HG03442 (cell line): Measurements from ENCODE around the gene POLN.
"Not testable (repeated sequence)": the region's sequence is repeated elsewhere in the genome, so short reads cannot be mapped to it uniquely, and the experiment has no call there.

Source experiments
- ATAC-seq: cut with Tn5 transposase; IDR thresholded peaks from one replicate; pipeline ENCODE4 v1.9.1; 2021; ENCODE audit warnings: mild to moderate bottlenecking, moderate library complexity; ENCODE audit not compliant: unreplicated experiment

The POLN gene

DNA sequence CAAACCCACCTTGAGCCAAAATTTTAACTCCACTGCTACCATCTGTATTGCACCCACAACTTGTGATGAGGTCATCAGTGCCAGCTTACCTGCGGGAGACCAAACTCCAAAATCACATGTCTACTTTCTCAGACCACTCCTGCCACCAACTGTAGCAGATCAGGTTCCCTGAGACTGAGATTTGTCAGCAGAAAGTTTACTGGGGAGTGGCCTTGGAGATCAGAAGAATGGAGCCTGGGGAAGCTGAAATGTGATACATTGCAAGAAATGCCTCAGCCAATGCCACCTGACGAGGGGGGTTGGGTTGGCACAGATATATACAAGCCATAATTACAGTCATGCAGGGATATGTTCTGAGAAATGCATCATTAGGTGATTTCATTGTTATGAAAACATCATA, 19.1 kb downstream of the POLN start:
- no peak for ATAC-seq

- ATAC-seq, result not testable (repeated sequence)
These were observed 20.5 kb downstream of the POLN start for GRCh38 chr4:2221378-2221777.

DNA sequence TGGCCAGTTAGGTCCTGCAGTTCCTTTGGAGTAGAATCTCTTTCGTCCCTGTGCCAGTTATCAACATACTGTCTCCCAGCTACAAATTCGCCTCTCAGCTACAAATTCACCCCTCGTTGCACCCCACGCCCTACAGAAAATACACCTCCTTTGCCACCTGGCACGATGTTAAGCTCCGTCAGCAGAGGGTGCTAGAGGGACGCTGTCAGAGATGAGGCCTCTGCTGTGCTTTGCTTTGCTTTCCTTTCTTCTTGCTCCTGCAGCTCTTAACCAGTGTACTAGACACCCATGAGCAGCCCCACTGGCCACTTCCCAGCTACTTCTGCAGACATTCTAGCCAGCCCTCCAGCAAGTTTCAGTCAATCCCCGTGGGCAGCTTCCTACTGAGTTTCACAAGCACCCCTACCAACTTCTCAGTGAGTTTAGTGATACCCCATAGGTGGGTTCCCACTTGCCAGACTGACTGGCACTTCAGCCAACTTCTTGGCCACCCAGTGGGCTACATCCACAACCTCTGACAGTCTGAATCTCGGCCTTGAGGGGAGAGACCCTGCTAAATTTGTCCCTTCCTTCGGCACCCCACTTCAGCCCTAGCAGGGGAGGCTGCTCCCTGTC, 21.8 kb downstream of the POLN start:
- peak; percentile 49 for ATAC-seq

- ATAC-seq, result no peak
These were observed 22.6 kb downstream of the POLN start for GRCh38 chr4:2219233-2219760.

- no peak for ATAC-seq
These were observed 23.5 kb downstream of the POLN start for GRCh38 chr4:2218436-2218835.

GRCh38 chr4:2217726-2218125, 24.2 kb downstream of the POLN start:
- ATAC-seq, result no peak

GRCh38 chr4:2212831-2213230, 29.1 kb downstream of the POLN start:
- no peak for ATAC-seq

- ATAC-seq, result not testable (repeated sequence)
These were observed 39.1 kb downstream of the POLN start for GRCh38 chr4:2202789-2203188.

DNA sequence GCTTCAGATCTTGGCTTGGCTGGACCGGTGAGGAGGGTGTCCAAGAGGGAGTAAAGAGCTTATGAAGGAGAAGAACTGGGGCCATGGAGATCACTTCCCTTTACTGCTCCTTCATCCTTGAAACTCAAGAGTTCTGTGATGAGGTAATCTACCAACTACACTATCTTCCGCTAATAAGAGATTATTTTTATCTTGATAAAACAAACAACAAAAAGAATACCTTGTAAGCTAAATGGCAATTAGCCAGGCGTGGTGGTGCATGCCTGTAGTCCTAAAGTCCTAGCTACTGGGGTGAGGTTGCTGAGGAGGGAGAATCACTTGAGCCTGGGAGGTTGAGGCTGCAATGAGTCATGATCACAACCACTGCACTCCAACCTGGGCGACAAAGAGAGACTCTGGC, 47.4 kb downstream of the POLN start:
- ATAC-seq, result no peak

- no peak for ATAC-seq
These were observed 48.6 kb downstream of the POLN start for GRCh38 chr4:2193326-2193725.

DNA sequence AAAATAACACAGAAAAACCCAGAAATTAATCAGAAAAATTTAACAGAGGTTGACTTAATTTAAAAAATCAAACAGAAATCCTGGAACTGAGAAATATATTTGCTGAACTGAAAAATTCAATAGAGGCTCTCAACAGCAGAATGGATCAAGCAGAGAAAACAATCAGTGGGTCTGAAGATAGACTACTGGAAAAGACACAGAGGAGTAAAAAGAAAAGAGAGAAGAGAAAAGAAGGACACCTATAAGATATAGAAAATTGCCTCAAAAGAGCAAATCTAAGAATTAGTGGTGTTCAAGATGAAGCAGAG, 55.1 kb downstream of the POLN start:
- no peak for ATAC-seq

GRCh38 chr4:2186133-2186864, 55.6 kb downstream of the POLN start:
- no peak for ATAC-seq

GRCh38 chr4:2183394-2183793, 58.5 kb downstream of the POLN start:
- ATAC-seq, result no peak

- no peak for ATAC-seq
These were observed 58.9 kb downstream of the POLN start for GRCh38 chr4:2182994-2183393.

DNA sequence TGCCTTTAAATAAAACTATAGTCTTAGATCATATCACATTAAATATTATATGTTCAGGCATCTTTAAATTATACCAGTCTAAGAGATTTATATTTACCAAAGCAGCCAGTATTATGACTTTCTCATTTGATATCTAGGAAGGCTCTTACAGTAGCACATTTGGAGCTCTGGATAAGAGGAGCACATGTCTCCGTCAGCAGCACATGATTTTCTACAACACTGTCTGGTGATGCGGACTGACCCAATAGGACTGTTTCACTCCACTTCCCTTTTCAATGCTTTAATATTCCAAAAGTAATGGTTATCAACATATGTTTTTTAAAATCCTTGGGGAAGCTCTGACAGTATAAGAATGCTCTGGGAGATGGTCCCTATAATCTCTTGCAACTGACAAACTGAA, 61.5 kb downstream of the POLN start:
- ATAC-seq, result no peak

- ATAC-seq, result no peak
These were observed 62.2 kb downstream of the POLN start for GRCh38 chr4:2179717-2180116.

DNA sequence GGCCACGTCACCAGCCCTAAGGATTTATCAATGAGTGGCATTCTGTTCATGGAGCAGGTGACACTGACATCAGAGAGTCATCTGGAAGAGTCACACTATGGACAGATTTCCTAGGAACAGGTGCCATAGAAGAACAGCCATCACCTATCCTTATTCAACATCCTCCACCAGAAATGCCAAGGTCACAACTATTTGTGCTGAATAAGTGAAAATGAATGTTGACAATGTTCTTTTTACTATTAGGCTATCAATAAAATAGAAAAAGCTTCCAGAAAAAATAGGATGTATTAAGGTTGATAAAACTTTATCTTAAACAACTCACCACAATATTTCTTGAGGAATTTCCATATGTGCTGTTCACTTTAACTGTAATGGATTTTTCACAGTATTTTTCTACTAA, 62.9 kb downstream of the POLN start:
- no peak for ATAC-seq

- ATAC-seq, result no peak
These were observed 64.4 kb downstream of the POLN start for GRCh38 chr4:2177443-2178093.

GRCh38 chr4:2175990-2176698, 65.8 kb downstream of the POLN start:
- ATAC-seq, result no peak

GRCh38 chr4:2174061-2174460, 67.9 kb downstream of the POLN start:
- no peak for ATAC-seq

DNA sequence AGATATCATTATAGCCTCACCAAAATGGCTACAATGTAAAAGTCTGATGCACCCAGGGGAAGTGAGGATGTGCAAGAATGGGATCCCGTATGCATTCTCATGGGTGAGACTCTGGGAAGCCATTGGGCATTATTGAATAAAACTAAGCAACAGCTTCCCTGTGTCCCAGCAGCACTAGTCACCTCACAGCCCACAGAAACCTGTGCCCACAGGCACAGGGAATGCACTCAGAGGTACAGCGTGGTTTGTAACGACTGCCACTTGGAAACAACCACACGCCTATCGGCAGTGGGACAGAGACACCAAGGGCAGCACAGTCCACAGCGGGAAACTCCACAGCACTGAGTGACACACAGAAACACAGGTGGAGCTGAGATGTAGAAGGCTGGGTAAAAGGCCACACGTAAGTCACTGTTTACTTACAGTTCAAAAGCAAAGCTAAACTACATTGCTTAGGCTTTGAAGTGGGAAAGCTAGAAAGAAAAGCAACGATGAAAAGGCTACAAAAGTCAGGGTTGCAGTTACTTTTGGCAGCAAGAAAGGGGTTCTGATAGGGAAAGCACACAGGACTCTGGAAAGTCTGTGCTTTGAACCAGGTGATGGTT, 69.2 kb downstream of the POLN start:
- no peak for ATAC-seq
